Posterior vena cava (tissue), 2 donors: ENCODE data around the gene AGAP9. TPM values are rescaled to one million over a fixed set of nuclear protein-coding genes. Genes with fewer than 3 reads are reported as not detected.
"Not testable (repeated sequence)": the region's sequence is repeated elsewhere in the genome, so short reads cannot be mapped to it uniquely, and the experiment has no call there.

Experiments
- DNase-seq: peaks from one replicate; pipeline ENCODE4 v3.0.0-alpha.2; 2020; ENCODE audit warnings: low spot score
- intact Hi-C, 2 donors: fragments of 100-400 bp; cut with DNase I; formaldehyde crosslinking; loops; one replicate each; pipeline versions ENCODE4 v1.14.1 to v1.14.2; 2022 to 2023
- long read RNA-seq, 2 donors: library from polyadenylated mRNA; unstranded; transcript quantifications; one replicate each; pipeline ENCODE4 v2.0.0, GENCODE V29; 2020 to 2021
- total RNA-seq, 2 donors: library from RNA; stranded (reverse); fragmentation: NEBNext Ultra II Directional; extraction: Animal tissue kit (Norgen Biotek cat#: 25700); gene quantifications; one replicate each; pipeline ENCODE4 v1.2.1, GENCODE V29; 2021
- donor health status: DM: yes; HTN: yes; CAD: no.
- donor health status: DM: yes; HTN: yes; CAD: no.

AGAP9 gene
- 1 to 10 TPM; 3.7 to 5.8 TPM for total RNA-seq
- long read RNA-seq, donor 1, partial matches to known transcripts: 2 of 2 reads
- long read RNA-seq, donor 1, other reads (novel, unspliced or antisense): 0 of 2 reads
- long read RNA-seq, donor 2, partial matches to known transcripts: 0 of 1 reads
- long read RNA-seq, donor 2, other reads (novel, unspliced or antisense): 1 of 1 reads

DNA sequence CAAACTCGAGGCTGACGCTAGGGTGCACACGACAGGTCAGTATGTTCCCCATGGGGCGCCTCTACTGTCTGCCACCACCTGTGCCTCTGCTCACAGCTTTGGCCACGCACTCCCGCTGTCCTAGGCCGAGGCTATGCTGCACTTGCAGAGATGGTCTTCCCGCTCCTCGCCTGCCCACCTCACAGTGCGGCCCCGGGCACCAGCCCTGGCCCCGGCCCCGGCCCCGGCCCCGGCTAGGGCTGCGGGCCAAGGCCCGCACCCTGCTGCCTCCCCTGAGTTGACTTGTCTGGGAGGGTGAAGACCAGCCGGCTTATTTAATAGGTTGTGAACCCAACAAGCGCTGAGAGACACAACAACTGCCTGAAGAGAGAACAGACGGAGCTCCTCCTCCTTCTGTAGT lies at the start of gene AGAP9:
AGAP9 (minus strand) TSS at position 164 of the 400 bp plus-strand sequence; CDS start at position 52, 112 bp downstream.
- DNase-seq: peak; percentile 30
- intact Hi-C loops: not testable (repeated sequence)

DNA sequence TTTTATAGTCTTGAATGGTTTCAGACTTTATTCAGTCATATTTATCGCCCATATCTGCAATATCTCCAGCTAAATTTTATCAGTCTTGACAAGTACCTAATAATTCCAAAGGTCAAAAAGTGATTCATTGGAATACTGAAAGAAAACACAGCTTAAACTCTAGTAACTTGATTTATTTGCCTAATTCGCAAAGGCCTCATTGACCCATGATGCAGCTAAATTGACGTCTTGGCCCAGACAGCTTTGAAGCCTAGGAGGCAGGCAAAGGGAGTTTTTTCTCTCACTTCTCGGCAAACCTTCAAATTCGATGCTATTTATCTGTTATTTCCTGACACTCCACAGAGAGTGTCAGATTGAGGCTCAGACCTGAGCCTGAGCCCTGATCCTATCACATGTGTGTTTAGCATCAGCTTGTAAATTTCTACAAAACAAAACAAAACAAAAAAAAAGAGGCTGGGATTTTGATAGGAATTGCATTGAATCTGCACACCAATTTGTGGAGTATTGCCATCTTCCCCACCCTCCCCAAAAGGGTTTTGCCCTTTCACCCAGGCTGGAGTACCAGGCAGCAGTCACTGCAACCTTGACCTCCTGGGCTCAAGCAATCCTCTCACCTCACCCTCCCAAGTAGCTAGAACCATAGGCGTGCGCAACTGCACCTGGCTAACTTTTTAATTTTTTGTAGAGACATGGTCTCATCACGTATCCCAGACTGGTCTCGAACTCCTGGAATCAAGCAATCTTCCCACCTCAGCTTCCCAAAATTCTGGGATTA lies 47.9 kb upstream of the AGAP9 start:
- intact Hi-C loops, DNase-seq: not testable (repeated sequence)

DNA sequence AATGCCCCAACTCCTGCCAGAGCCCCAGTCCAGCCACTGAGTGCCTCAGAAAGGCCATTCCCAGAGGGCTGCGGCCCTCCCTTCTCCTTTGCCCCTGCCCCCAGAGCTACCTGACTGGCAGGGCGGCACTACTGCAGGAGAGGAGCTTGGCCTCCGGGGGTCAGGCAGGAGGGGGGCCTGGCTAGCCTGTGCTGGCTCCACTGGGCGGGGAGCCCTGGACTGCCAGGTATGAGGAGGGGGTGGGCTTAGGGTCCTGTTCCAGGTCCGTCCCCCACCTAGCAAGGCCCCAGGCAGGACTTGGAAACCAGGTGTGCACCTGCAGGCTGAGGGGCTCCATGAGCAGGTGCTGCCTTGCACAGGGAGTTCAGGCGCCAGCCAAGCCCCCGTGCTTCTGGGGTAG lies 43.3 kb upstream of the AGAP9 start:
- intact Hi-C loops, DNase-seq: not testable (repeated sequence)

DNA sequence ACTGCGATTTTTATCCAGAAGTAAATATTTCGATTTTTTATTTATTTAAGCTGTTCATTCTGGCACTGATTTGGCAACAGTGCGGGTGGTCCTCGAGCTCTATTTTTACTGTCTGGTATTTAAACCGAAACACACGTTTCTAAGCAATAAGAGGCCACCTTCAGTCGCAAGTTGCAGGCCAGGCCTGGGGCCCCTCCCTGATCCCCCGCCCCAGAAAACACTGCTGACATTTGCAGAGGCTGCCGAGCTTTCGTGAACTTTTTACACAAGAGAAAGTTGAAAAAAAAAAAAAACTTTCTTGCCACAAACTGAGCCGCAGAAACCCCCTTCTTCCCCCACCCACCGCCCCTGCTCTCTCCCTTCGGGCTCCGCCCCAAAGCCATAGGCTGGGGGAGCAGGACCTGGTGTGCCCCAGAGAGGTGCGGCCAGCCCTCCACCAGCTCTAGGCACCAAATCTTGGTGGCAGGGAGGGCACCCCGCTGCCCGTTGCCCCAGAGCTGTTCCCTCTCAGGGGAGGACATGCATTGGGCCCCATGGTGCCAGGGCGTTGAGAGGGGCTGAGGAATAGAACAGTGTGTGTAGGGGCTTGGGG lies 42.8 kb upstream of the AGAP9 start:
- intact Hi-C loops, DNase-seq: not testable (repeated sequence)

DNA sequence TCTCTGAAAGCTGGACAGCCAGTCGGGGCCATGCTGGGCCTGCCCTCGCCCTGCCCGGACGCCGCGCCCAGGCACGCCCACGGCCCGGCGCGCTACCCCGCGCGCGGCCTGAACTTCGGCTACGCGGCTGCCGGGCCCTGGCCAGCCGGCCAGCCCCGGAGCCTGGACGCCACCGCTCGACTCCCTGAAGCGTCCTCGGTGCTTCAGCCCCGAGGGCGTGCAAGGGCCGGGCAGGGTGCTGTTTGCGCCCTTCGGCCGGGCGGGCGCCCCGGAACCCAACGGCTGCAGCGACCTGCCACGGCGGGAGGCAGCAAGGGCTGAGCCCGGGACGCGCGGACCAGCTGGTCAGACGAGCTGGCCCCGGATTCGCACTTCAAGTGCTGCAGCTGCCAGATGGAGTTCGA lies 42.1 kb upstream of the AGAP9 start:
- DNase-seq, intact Hi-C loops: not testable (repeated sequence)

DNA sequence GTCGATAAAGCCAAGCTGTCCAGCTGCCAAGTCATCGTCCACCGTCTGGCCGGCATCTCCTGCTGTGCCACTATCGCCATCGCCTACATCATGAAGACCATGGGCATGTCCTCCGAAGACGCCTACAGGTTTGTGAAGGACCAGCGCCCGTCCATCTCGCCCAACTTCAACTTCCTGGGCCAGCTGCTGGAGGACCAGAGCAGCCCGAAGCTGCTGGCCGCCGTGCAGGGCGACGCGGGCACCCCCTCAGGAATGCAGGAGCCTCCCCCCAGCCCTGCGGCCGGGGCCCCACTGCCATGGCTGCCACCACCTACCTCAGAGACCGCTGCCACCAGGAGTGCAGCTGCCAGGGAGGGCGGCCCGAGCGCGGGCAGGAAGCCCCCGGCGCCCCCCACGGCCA lies 41.5 kb upstream of the AGAP9 start:
- intact Hi-C loops, DNase-seq: not testable (repeated sequence)

DNA sequence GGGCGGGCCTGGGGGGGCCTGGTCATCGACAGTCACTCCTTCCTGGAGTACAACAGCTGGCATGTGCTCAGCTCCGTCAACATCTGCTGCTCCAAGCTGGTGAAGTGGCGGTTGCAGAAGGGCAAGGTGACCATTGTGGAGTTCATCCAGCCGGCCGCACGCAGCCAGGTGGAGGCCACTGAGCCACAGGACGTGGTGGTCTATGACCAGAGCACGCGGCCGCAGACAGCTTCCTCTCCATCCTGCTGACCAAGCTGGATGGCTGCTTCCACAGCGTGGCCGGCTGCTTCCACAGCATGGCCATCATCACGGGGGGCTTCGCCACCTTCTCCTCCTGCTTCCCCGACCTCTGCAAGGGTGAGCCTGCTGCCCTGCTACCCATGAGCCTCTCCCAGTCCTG lies 40.9 kb upstream of the AGAP9 start:
- intact Hi-C loops, DNase-seq: not testable (repeated sequence)

DNA sequence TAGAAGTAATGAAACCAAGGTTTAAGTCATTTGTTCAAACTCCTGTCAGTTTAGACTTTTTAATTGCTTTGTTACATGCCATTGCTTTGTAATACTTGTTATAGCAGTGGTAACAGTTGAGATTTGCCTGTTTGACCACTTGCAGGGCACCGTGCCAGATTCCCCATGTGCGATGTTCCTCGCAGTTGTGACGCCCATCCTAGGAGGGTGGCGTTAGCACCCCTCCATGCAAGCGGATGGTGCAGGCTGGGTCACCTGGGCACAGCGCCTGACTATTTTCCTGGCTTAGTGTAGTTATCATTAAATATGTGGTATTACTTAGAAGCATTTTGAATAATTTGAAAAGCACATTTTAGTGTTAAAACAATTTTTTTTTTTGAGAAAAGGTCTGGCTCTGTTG lies 37.0 kb upstream of the AGAP9 start:
- intact Hi-C loops, DNase-seq: not testable (repeated sequence)

DNA sequence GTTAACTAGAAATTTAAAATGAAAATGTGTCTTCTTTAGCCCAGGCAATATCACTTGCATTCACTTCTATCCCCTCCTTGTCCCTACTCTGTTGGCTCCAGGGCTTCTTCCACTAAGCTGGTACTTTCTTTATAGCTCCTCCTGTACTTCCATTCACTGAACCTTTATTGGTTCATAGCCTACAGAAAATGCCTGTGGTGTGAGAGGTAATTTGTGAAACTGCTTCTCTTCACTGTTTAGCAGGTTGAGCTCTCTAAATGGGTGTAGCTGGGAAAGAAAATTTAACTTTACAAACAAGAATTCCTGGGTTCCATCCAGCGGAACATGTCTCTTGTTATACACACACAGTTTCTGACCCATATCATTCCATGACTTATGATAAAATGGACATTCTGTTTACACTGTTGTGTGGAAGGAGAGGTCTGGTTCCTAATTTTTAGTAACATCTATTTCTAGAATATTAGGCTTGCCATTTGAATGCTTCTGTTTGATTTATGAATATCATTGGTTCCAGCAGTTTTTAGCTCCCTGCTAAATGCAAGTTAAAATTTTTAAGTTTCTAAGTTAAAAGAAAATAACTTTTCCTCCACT lies 36.4 kb upstream of the AGAP9 start:
- intact Hi-C loops, DNase-seq: not testable (repeated sequence)

DNA sequence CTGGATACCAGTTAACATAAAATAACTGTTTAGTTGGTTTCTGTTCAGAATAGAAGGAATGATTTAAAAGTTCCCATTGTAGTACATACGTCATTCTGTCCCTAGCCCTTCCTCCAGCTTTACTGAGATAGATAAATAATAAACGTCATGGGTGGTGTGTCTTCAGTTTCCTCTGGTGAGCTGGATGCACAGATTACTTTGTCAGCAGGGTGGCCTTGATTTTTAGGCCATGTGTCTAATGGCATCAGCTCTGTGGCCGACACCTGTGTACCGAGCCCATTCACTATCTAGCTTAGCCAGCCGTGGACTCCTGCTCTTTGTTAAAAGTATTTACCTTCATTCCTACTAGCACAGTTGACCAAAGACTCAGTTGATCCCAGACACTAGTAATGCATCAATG lies 34.7 kb upstream of the AGAP9 start:
- DNase-seq, intact Hi-C loops: not testable (repeated sequence)

DNA sequence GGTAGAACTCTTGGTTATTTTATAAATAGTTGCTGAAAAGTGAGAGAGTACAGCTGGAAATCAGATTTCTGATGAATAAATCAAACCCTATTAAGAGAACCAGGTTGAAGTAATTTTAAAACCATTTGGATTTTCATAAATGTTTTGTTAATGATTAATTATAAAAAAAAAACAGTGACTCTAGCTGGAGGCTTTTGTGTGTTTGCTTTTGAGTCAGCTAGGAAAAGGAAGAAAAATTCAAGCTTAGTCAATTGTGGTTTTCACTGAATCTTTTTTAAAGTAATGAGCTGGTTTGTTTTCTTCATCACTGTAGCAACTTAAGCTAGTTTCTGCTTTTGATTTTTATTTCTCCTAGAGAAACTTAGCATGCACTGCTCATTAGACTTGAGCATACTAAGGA lies 34.2 kb upstream of the AGAP9 start:
- intact Hi-C loops: not testable (repeated sequence)

DNA sequence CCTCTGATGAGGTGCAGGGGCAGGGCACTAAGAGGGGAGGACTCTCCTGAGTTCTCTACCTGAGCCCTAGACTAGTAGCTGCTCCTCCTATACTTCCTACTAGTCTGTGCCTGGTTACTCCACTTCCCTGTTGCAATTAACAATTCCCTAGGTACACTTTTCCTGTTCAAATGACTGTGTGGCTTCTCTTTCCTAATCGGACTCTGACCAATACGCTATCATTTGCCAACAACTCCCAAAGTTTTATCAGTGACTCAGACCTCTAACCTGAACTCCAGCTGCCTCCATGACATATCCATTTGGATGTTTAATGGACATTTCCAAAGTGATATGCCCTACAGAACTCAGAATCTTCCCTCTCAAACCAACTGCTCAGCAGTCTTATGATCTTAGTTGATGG lies 31.9 kb upstream of the AGAP9 start:
- DNase-seq, intact Hi-C loops: not testable (repeated sequence)

More for the DNA sequence above, 34.2 kb upstream of the AGAP9 start:
- not testable (repeated sequence) for DNase-seq

DNA sequence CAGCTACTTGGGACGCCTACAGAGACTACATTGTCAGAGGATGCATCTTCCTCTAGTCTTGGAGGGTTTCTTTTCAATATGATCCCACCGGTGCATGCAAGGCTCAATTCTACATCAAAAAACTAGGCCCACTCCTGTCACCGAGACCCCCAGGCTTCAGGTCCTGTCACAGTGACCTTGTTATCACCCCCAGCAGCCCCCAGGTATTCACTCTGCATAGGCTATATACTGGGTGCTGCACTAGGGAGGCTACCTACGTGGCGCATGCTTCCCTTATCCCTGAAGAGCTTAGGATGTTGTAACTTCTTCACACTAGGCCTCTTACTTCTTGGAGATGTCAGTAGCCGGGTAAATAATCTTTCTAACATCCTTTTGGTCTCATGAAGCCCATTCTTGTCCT lies 31.1 kb upstream of the AGAP9 start:
- intact Hi-C loops, DNase-seq: not testable (repeated sequence)

DNA sequence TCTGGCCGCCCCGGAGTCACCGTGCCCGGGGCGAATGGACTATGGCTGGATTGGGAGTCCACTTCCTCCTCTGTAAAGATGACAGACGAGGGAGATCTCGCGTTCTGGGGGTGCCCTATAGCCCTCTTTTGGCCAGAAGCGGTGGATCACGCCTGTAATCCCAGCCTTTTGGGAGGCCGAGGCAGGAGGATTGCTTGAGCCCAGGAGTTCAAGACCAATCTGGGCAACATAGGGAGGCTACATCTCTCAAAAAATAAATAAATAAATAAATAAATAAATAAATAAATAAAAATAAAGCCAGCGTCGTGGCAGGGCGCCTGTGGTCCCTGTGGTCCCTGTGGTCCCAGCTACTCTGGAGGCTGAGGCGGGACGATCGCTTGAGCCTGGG lies 30.4 kb upstream of the AGAP9 start:
- DNase-seq, intact Hi-C loops: not testable (repeated sequence)

DNA sequence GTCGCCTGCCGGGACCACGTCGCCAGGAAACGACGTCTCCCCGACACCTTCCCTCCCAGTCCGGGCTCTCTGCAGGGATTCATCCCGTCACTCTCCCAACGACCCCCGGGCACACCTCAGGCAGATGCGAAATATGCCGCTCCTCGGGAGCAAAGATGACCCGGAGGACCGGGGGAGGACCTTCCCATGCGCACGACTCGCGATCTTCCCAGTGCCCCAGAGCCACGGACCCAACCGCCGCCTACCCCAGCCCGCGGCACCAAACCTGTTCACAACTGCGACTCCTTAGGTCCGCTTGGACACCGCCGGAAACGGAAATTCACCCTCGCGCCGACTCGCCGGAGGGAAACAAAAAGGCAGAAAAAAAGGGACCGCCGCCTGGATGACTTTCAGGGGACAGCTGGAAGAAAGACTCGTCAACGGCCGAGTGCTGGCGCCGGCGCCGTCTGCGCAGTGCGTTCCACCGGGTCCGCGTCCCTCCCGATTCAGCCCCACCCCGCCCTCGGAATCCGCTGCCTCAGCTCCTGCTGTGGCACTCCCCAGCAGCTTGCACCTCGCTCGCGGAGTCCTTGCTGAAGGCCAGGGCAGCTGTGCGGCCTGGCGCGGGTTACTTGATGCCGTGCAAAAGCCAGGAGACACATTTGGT lies 29.9 kb upstream of the AGAP9 start:
- intact Hi-C loops: not testable (repeated sequence)
- DNase-seq: peak; percentile 94

DNA sequence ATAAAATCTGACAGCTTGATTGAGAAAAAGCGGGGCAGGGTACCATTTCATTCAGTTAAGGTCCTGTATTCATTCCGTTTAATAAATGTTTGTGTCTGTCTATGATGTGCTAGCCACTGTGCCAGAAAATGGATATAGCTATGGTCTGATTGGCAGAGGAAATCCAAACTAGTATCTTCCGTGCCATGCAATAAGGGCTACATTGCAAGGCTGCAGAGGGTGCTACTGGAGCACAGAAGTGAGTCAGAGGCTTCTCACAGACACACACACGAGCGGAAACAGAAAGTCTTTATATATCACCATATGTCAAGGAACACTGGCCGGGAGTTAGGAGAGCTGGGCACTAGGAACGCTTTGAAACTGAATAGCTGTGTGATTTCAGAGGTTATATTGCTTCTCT lies 29.3 kb upstream of the AGAP9 start:
- DNase-seq, intact Hi-C loops: not testable (repeated sequence)

DNA sequence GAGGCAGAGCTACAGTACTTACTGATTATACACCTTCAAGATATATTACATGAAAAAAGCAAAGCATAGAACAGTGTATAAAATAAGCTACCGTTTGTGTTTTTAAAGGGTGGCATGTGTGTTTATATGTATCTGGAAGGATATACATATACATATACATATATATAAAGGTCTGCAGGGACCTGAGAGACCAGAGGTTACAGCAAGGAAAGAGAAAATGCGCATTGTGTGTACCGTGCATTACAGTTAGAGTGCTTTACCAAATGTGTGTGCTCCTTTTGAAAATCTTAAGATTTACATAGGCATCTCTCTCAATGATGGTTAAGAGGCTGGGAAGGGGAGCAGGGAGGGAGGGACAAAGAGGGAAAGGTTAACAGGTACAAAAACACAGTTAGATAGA lies 23.8 kb upstream of the AGAP9 start:
- DNase-seq, intact Hi-C loops: not testable (repeated sequence)

DNA sequence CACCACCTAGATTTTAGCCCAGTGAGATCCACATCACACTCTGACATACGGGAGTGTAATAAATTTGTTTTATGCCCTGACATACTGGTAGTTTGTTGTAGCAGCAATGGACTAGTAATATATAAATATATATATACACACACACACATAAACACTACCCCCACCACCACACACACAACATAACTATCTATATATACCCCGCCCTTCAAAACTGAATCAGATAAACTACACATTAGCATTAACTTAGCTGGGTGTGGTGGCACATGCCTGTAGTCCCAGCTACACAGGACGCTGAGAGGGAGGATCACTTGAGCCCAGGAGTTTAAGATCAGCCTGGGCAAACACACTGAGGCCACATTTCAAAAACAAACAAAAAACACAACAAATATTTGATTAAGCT lies 13.0 kb upstream of the AGAP9 start:
- DNase-seq, intact Hi-C loops: not testable (repeated sequence)

DNA sequence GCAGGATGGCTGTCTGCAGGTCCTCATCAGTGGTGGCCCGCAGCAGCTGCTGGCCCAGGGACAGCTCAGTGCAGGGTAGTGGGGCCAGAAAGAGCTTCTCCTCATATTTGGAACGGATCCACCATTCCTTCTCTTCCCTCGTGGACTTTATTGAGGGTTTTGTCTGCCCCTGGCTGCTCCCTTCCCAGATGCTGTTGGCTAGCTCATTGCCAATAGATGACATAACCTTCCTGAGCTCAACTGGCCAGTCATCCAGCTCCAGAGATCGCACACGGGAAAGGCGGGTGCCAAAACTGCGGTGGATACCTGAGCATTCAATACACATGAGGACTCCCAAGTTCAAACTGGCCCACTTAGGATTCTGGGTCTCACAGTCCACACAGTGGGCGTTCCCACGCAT lies 21.1 kb downstream of the AGAP9 start:
- DNase-seq, intact Hi-C loops: not testable (repeated sequence)
